Caco-2 (cell line): Measurements from ENCODE around the gene TTLL7. TPM values are rescaled to one million over a fixed set of nuclear protein-coding genes. Genes with fewer than 3 reads are reported as not detected.

Source experiments
- BruUV-seq: library from RNA; stranded (reverse); fragments of 400-500 nt; replicated peaks from 2 replicates; lab custom pipeline; 2021; lab: Mats Ljungman, UMichigan
- CTCF ChIA-PET: fragments of 300-600 bp; sonication (Branson Sonifier 250); formaldehyde crosslinking; loops from one replicate; lab custom pipeline; 2022; ENCODE audit warnings: antibody characterized with exemption; lab: Charles Lee
- POLR2A ChIA-PET: fragments of 300-600 bp; sonication (Branson Sonifier 250); formaldehyde crosslinking; loops from one replicate; lab custom pipeline; 2022; ENCODE audit warnings: antibody characterized with exemption; lab: Charles Lee
- DNase-seq, 2 experiments: peaks; one replicate each; pipeline versions ENCODE4 v3.0.0 to v3.0.0-alpha.2; 2020 to 2022
- H3K27me3 ChIP-seq: replicated peaks from 2 replicates; pipeline ENCODE4 v1.6.0; 2011; ENCODE audit warnings: low read length; ENCODE audit not compliant: control insufficient read depth, insufficient read depth
- H3K36me3 ChIP-seq: 2 replicates; pipeline ENCODE4 v1.5.1; 2011; ENCODE audit warnings: low read length; ENCODE audit not compliant: control insufficient read depth, insufficient read depth
- H3K4me1 ChIP-seq: fragments of 250-450 bp; sonication (Bioruptor Pico); 2 replicates; pipeline ENCODE4 v1.5.1; 2020; ENCODE audit warnings: mild to moderate bottlenecking
- H3K4me3 ChIP-seq: 2 replicates; pipeline ENCODE4 v1.5.1; 2011; ENCODE audit warnings: low read depth, mild to moderate bottlenecking, control low read depth, low read length
- H3K9me3 ChIP-seq: fragments of 250-450 bp; sonication (Bioruptor Pico); 2 replicates; pipeline ENCODE4 v1.5.1; 2020; ENCODE audit warnings: mild to moderate bottlenecking, moderate library complexity
- H3K27ac Mint-ChIP-seq: one replicate; pipeline ENCODE4 v1.8.0; 2022; ENCODE audit warnings: mixed read lengths; ENCODE audit not compliant: unreplicated experiment
- H3K27me3 Mint-ChIP-seq: one replicate; pipeline ENCODE4 v1.8.0; 2022; ENCODE audit warnings: mixed read lengths; ENCODE audit not compliant: insufficient read depth, unreplicated experiment
- H3K36me3 Mint-ChIP-seq: one replicate; pipeline ENCODE4 v1.8.0; 2022; ENCODE audit warnings: mild to moderate bottlenecking, mixed read lengths; ENCODE audit not compliant: insufficient read depth, unreplicated experiment
- H3K4me1 Mint-ChIP-seq: one replicate; pipeline ENCODE4 v1.8.0; 2022; ENCODE audit warnings: low read depth, mixed read lengths; ENCODE audit not compliant: unreplicated experiment
- H3K4me3 Mint-ChIP-seq: one replicate; pipeline ENCODE4 v1.8.0; 2022; ENCODE audit warnings: mild to moderate bottlenecking, moderate library complexity, mixed read lengths; ENCODE audit not compliant: unreplicated experiment
- H3K9me3 Mint-ChIP-seq: one replicate; pipeline ENCODE4 v1.8.0; 2022; ENCODE audit warnings: mixed read lengths; ENCODE audit not compliant: unreplicated experiment
- CTCF ChIP-seq, 2 experiments: fragments of 200-600 bp in 1 of 2; IDR thresholded peaks; 1 replicate in 1 of 2; 2 replicates in 1 of 2; pipeline versions ENCODE4 v1.5.1 to v1.8.0; 2011 to 2022; ENCODE audit warnings: antibody characterized with exemption in 1 of 2, control low read depth in 1 of 2, inconsistent platforms in 1 of 2, low read depth in 1 of 2, low read length in 1 of 2, mild to moderate bottlenecking in 1 of 2, moderate library complexity in 1 of 2; ENCODE audit not compliant: insufficient read depth in 1 of 2, severe bottlenecking in 1 of 2, unreplicated experiment in 1 of 2
- intact Hi-C: fragments of 100-400 bp; cut with micrococcal nuclease; formaldehyde crosslinking; loops from one replicate; pipeline ENCODE4 v1.10.0; 2022; ENCODE audit not compliant: unreplicated experiment
- total RNA-seq: library from RNA; stranded (reverse); gene quantifications from 2 replicates; pipeline ENCODE4 v1.2.3, GENCODE V29; 2022

Gene TTLL7
- total RNA-seq, 1 experiment from 2014 or later, result 0.75 TPM

GRCh38 chr1:83996621-83997020 lies 2.3 kb downstream of the TTLL7 start:
- H3K4me1 Mint-ChIP-seq, result no peaks in the 10 kb centered on the region
- intact Hi-C loops, result no loop called here
- no peaks in the 10 kb centered on the region for H3K9me3 Mint-ChIP-seq
- no peaks in the 10 kb centered on the region for H3K9me3 ChIP-seq
- no peak overlapping the region for H3K4me3 Mint-ChIP-seq
- H3K27me3 Mint-ChIP-seq, result peaks cover 7% of the 10 kb centered on the region
- DNase-seq, result no peak
- CTCF ChIA-PET, result no interaction called here
- no peak overlapping the region for H3K4me3 ChIP-seq
- no TSS peak for BruUV-seq
- no peaks in the 10 kb centered on the region for H3K4me1 ChIP-seq
- no peak for TF ChIP-seq CTCF (IDR thresholded peaks at IDR 0.05; ENCODE audit: insufficient read depth in 1 of 2, low read depth in 1 of 2, low read length in 1 of 2, severe bottlenecking in 1 of 2, unreplicated experiment in 1 of 2)
- no peaks in the 10 kb centered on the region for H3K36me3 ChIP-seq
- H3K27me3 ChIP-seq, result no peaks in the 10 kb centered on the region; the same call in 1 of the 2 replicates
- no peak overlapping the region for H3K27ac Mint-ChIP-seq
- POLR2A ChIA-PET, result no interaction called here
- no peaks in the 10 kb centered on the region for H3K36me3 Mint-ChIP-seq

- no peaks in the 10 kb centered on the region for H3K36me3 Mint-ChIP-seq
- CTCF ChIA-PET, result no interaction called here
- BruUV-seq, result no TSS peak
These were observed 2.7 kb downstream of the TTLL7 start for GRCh38 chr1:83996191-83996590.

GRCh38 chr1:83995649-83996048 lies 3.3 kb downstream of the TTLL7 start:
- H3K27ac Mint-ChIP-seq, result no peak overlapping the region
- no peaks in the 10 kb centered on the region for H3K36me3 Mint-ChIP-seq
- DNase-seq, result no peak
- BruUV-seq, result no TSS peak
- Histone ChIP-seq H3K36me3 (no peaks in the 10 kb centered on the region), H3K4me1 (no peaks in the 10 kb centered on the region), H3K9me3 (no peaks in the 10 kb centered on the region), H3K4me3 (no peak overlapping the region), H3K27me3 (no peaks in the 10 kb centered on the region)
- TF ChIP-seq CTCF (IDR thresholded peaks at IDR 0.05; ENCODE audit: insufficient read depth in 1 of 2, low read depth in 1 of 2, low read length in 1 of 2, severe bottlenecking in 1 of 2, unreplicated experiment in 1 of 2), result no peak
- no peak overlapping the region for H3K4me3 Mint-ChIP-seq
- H3K27me3 Mint-ChIP-seq, result peaks cover 7% of the 10 kb centered on the region
- CTCF ChIA-PET, result no interaction called here
- H3K9me3 Mint-ChIP-seq, result no peaks in the 10 kb centered on the region
- POLR2A ChIA-PET, result no interaction called here
- no peaks in the 10 kb centered on the region for H3K4me1 Mint-ChIP-seq
- intact Hi-C loops, result no loop called here

More at GRCh38 chr1:83996191-83996590, 2.7 kb downstream of the TTLL7 start:
- no peak for TF ChIP-seq CTCF (IDR thresholded peaks at IDR 0.05; ENCODE audit: insufficient read depth in 1 of 2, low read depth in 1 of 2, low read length in 1 of 2, severe bottlenecking in 1 of 2, unreplicated experiment in 1 of 2)
- H3K27ac Mint-ChIP-seq, result no peak overlapping the region
- H3K4me3 ChIP-seq, result no peak overlapping the region
- H3K9me3 Mint-ChIP-seq, result no peaks in the 10 kb centered on the region
- no peaks in the 10 kb centered on the region for H3K9me3 ChIP-seq
- DNase-seq, result no peak
- POLR2A ChIA-PET, result no interaction called here
- H3K4me3 Mint-ChIP-seq, result no peak overlapping the region
- peaks cover 7% of the 10 kb centered on the region for H3K27me3 Mint-ChIP-seq
- no peaks in the 10 kb centered on the region for H3K4me1 Mint-ChIP-seq
- no peaks in the 10 kb centered on the region for H3K4me1 ChIP-seq
- no peaks in the 10 kb centered on the region; the same call in 1 of the 2 replicates for H3K27me3 ChIP-seq
- intact Hi-C loops, result no loop called here
- no peaks in the 10 kb centered on the region for H3K36me3 ChIP-seq
